Right lobe of liver (tissue), 6 donors: ENCODE results near the gene MLST8. TPM values are rescaled to one million over a fixed set of nuclear protein-coding genes. Genes with fewer than 3 reads are reported as not detected.

Source experiments
- ATAC-seq, 4 donors: fragments of 200-7000 bp; cut with Tn5 transposase; one replicate each; pipeline ENCODE4 v1.9.1; 2020; ENCODE audit warnings: mild to moderate bottlenecking in 4 of 4, moderate library complexity in 4 of 4
- DNase-seq, 3 donors: peaks; one replicate each; pipeline ENCODE4 v3.0.0-alpha.2; 2020
- H3K27ac ChIP-seq, 3 donors: fragments of 200-600 bp; one replicate each; pipeline ENCODE4 v1.8.0; 2022
- H3K27me3 ChIP-seq, 2 donors: fragments of 200-600 bp; one replicate each; pipeline ENCODE4 v1.8.0; 2022
- H3K36me3 ChIP-seq, 4 donors: fragments of 200-600 bp; sonication (generic) in 1 of 4; one replicate each; pipeline versions ENCODE4 v1.5.1 to v1.8.0; 2017 to 2022; ENCODE audit warnings: control low read depth in 1 of 4
- H3K4me1 ChIP-seq, 4 donors: fragments of 200-600 bp; sonication (generic) in 1 of 4; one replicate each; pipeline versions ENCODE4 v1.5.1 to v1.8.0; 2017 to 2022; ENCODE audit warnings: control low read depth in 1 of 4
- H3K4me3 ChIP-seq, 3 donors: fragments of 200-600 bp; one replicate each; pipeline ENCODE4 v1.8.0; 2022
- H3K9me3 ChIP-seq, 4 donors: fragments of 200-600 bp; sonication (generic) in 1 of 4; one replicate each; pipeline versions ENCODE4 v1.5.1 to v1.8.0; 2017 to 2022; ENCODE audit warnings: control low read depth in 1 of 4
- POLR2A ChIP-seq: fragments of 450-650 bp; IDR thresholded peaks from one replicate; pipeline ENCODE4 v1.6.1; 2017; ENCODE audit warnings: antibody characterized with exemption, mild to moderate bottlenecking
- WGBS: methylation state at CpG from one replicate; pipeline ENCODE4 v1.1.6; 2018; ENCODE audit warnings: low coverage, low lambda C conversion rate; ENCODE audit not compliant: insufficient coverage; ENCODE audit errors: missing lambda C conversion rate; 5-methylcytosine and 5-hydroxymethylcytosine counted together
- intact Hi-C, 2 donors: fragments of 100-400 bp; cut with DNase I; formaldehyde crosslinking; loops; one replicate each; pipeline versions ENCODE4 v1.11.2 to v1.14.1; 2022
- total RNA-seq, 6 experiments: library from RNA; depleted of rRNA in 2 of 6; stranded (reverse); fragments of >200 nt in 2 of 6; fragmentation: NEBNext Ultra II Directional in 3 of 6; extraction: Animal tissue kit (Norgen Biotek cat#: 25700) in 3 of 6; gene quantifications; one replicate each; pipeline versions ENCODE4 v1.1.0 to v1.2.4, GENCODE V29; 2016 to 2023
- TF ChIP-seq, protein P1 (sequence below), 4 donors: fragments of 200-600 bp in 3 of 4; fragments of 450-650 bp in 1 of 4; IDR thresholded peaks; one replicate each; pipeline versions ENCODE4 v1.5.1 to v1.8.0; 2016 to 2022; ENCODE audit warnings: antibody characterized with exemption in 4 of 4, mild to moderate bottlenecking in 2 of 4
- donor health status: DM: no; HTN: yes; CAD: no.
- donor health status: DM: no; HTN: no; CAD: no.
- donor health status: DM: no; HTN: no; CAD: no.
- donor health status: DM: no; HTN: yes; CAD: no.
- donor health status: DM: no; HTN: yes; CAD: no.

Gene MLST8
- total RNA-seq, 6 experiments from 2014 or later: 13.1 to 51.0 (median 17.5) TPM

DNA sequence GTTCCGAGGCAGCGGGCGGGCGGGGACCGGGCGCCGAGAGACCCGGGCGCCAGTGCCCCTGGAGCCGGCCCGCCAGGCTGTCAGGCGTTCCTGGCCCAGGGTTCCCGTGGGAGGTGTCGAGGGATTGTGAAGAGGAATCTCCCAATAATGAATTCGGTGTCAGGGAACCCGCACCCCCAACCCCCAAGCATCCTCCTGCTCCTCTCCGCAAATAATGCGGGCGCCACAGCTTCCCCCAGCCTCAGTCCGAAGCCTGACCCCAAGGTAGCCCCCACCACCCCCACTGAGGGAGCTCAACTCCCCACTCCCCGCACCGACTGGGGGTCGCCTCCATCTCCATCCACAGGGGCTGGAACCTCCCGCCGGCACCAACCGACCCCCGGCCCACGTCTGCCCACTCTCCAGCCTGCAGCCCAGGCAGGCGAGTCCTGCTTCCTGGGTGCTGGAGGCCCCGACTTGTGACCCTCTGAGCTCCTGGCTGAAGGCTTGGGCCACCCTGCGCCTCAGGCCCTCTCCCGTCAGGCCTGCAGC lies 8.2 kb upstream of the MLST8 start:
- Histone ChIP-seq H3K4me3 (no peak overlapping the region), H3K36me3 (no peaks in the 10 kb centered on the region), H3K27ac (no peak overlapping the region), H3K27me3 (peaks cover 0 to 11% of the 10 kb centered on the region in 2 donors), H3K4me1 (peaks cover 0 to 10% (median 0%) of the 10 kb centered on the region in 4 donors), H3K9me3 (no peaks in the 10 kb centered on the region)
- intact Hi-C loops: loop anchor here (10.0 kb wide), 1 partner anchor 308 kb away; no protein-coding TSS in a partner anchor
- no peak for TF ChIP-seq POLR2A
- TF ChIP-seq, protein P1, sequence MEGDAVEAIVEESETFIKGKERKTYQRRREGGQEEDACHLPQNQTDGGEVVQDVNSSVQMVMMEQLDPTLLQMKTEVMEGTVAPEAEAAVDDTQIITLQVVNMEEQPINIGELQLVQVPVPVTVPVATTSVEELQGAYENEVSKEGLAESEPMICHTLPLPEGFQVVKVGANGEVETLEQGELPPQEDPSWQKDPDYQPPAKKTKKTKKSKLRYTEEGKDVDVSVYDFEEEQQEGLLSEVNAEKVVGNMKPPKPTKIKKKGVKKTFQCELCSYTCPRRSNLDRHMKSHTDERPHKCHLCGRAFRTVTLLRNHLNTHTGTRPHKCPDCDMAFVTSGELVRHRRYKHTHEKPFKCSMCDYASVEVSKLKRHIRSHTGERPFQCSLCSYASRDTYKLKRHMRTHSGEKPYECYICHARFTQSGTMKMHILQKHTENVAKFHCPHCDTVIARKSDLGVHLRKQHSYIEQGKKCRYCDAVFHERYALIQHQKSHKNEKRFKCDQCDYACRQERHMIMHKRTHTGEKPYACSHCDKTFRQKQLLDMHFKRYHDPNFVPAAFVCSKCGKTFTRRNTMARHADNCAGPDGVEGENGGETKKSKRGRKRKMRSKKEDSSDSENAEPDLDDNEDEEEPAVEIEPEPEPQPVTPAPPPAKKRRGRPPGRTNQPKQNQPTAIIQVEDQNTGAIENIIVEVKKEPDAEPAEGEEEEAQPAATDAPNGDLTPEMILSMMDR (IDR thresholded peaks at IDR 0.05): no peak
- DNase-seq (no peak), ATAC-seq (no peak)
- WGBS: 55% methylated on average over 12 of the region's 32 CpGs

DNA sequence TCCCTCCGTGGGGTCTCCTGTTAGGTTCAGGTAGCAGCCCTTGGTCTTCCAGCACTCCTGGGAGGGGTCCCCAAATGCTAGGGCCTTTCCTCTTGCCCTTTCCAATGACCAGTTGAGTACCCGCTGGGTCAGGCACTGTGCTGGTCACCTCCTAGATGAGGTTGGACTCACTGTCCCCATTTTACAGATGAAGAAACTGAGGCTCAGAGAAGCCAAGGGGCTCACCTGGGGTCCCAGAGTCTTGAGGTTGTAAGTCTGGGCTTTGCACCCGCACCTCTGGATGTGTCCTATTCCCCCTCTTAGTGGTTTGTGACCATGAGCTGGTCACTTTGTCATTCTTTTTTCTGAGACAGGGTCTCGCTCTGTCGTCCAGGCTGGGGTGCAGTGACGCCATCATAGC lies 7.5 kb upstream of the MLST8 start:
- TF ChIP-seq, protein P1 (IDR thresholded peaks at IDR 0.05): no peak
- no peak for TF ChIP-seq POLR2A
- Histone ChIP-seq H3K4me1 (peaks cover 0 to 10% (median 0%) of the 10 kb centered on the region in 4 donors), H3K4me3 (no peak overlapping the region), H3K27me3 (peaks cover 0 to 11% of the 10 kb centered on the region in 2 donors), H3K9me3 (no peaks in the 10 kb centered on the region), H3K27ac (no peak overlapping the region), H3K36me3 (no peaks in the 10 kb centered on the region)
- WGBS: 50% methylated on average over 2 of the region's 6 CpGs
- DNase-seq: no peak
- ATAC-seq: no peak
- intact Hi-C loops: loop anchor here (10.0 kb wide), 1 partner anchor 307 kb away; no protein-coding TSS in a partner anchor

DNA sequence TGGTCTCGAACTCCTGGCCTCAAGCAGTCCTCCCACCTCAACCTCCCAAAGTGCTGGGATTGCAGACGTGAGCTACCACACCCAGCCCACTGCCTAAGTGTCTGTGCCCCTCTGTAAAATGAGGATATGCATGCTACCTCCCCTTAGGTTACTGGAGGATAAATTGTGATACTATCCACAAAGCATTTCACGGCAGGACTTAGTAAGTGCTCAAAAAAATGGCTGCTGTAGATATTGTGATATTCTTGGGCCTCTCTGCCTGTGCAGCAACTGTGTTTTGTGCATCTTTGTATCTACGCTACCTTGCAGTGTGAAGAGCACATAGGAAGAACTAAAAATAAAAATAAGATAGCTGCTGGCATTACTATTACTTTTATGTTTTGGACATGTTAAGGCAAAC lies 7.0 kb upstream of the MLST8 start:
- no peak overlapping the region for H3K4me3 ChIP-seq
- no peaks in the 10 kb centered on the region for H3K9me3 ChIP-seq
- peaks cover 0 to 11% of the 10 kb centered on the region in 2 donors for H3K27me3 ChIP-seq
- H3K27ac ChIP-seq: no peak overlapping the region
- H3K4me1 ChIP-seq: peaks cover 0 to 10% (median 0%) of the 10 kb centered on the region in 4 donors
- no peak for DNase-seq
- H3K36me3 ChIP-seq: no peaks in the 10 kb centered on the region
- 52% methylated on average over 4 of the region's 4 CpGs for WGBS
- intact Hi-C loops: loop anchor here (10.0 kb wide), 1 partner anchor 307 kb away; no protein-coding TSS in a partner anchor
- TF ChIP-seq, protein P1 (IDR thresholded peaks at IDR 0.05): no peak
- no peak for TF ChIP-seq POLR2A
- no peak for ATAC-seq

DNA sequence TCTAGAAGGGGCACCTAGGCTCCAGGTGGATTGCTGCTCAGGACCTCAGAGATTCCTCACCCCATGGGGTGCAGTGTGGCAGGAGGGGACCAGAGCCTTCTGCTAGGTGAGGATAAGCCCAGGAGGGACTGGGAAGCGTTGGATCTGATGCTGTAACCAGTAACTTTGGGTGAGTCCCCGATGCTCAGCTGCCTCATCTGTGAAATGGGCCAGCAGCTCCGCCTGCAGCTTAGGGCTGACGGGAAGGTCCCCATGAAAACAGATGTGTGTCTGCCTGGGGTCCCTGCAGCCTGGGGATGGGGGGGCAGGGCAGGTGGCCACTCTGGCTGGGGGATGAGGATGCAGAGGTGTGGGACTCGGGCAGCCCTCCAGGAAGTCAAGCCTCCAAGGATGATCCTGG lies 6.2 kb upstream of the MLST8 start:
- H3K36me3 ChIP-seq: no peaks in the 10 kb centered on the region
- TF ChIP-seq POLR2A: no peak
- TF ChIP-seq, protein P1 (IDR thresholded peaks at IDR 0.05): no peak
- H3K27me3 ChIP-seq: peaks cover 0 to 11% of the 10 kb centered on the region in 2 donors
- no peak overlapping the region for H3K27ac ChIP-seq
- intact Hi-C loops: loop anchor here (10.0 kb wide), 1 partner anchor 306 kb away; no protein-coding TSS in a partner anchor
- H3K9me3 ChIP-seq: no peaks in the 10 kb centered on the region
- no peak overlapping the region for H3K4me3 ChIP-seq
- ATAC-seq (no peak), DNase-seq (no peak)
- H3K4me1 ChIP-seq: peaks cover 0 to 10% (median 0%) of the 10 kb centered on the region in 4 donors
- 53% methylated on average over 2 of the region's 5 CpGs for WGBS
